Measurements from ENCODE around the gene ATP1A4. TPM values are rescaled to one million over a fixed set of nuclear protein-coding genes. Genes with fewer than 3 reads are reported as not detected.

The ATP1A4 gene
- total RNA-seq, 6 experiments from 2014 or later = not detected

DNA sequence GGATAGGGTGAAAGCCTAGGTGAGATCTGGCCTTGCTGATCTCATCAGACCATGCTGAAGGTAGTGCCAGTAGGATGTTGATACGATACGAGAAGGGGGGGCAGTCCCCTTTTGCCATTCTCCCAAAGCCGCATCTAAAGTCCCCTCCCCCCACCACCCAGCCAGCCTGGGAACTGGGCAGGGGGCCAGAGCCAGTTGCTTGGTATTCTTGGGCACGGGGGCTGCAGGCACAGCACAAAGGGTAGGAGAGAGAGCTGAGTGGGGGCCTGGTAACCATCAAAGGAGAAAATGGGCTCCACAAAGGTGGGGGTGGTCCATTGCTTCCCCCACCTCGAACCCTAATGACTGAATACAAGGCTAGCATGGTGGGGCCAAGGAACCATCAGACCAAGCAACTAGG lies 59.2 kb downstream of the ATP1A4 start:
- peaks cover 63% of the 10 kb centered on the region for H3K36me3 Mint-ChIP-seq (ENCODE audit: low read depth)
- H3K9me3 Mint-ChIP-seq = no peaks in the 10 kb centered on the region
- TF ChIP-seq, protein P1, sequence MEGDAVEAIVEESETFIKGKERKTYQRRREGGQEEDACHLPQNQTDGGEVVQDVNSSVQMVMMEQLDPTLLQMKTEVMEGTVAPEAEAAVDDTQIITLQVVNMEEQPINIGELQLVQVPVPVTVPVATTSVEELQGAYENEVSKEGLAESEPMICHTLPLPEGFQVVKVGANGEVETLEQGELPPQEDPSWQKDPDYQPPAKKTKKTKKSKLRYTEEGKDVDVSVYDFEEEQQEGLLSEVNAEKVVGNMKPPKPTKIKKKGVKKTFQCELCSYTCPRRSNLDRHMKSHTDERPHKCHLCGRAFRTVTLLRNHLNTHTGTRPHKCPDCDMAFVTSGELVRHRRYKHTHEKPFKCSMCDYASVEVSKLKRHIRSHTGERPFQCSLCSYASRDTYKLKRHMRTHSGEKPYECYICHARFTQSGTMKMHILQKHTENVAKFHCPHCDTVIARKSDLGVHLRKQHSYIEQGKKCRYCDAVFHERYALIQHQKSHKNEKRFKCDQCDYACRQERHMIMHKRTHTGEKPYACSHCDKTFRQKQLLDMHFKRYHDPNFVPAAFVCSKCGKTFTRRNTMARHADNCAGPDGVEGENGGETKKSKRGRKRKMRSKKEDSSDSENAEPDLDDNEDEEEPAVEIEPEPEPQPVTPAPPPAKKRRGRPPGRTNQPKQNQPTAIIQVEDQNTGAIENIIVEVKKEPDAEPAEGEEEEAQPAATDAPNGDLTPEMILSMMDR (IDR thresholded peaks at IDR 0.05) = no peak
- H3K4me1 Mint-ChIP-seq (ENCODE audit: low read depth) = peaks cover 78% of the 10 kb centered on the region
- H3K27ac Mint-ChIP-seq = peak overlapping the region; percentile 90
- no peak overlapping the region for H3K4me3 Mint-ChIP-seq
- H3K27me3 Mint-ChIP-seq (ENCODE audit: insufficient read depth) = peaks cover 13% of the 10 kb centered on the region; the same call in 1 of the 2 replicates
- no peak for DNase-seq

DNA sequence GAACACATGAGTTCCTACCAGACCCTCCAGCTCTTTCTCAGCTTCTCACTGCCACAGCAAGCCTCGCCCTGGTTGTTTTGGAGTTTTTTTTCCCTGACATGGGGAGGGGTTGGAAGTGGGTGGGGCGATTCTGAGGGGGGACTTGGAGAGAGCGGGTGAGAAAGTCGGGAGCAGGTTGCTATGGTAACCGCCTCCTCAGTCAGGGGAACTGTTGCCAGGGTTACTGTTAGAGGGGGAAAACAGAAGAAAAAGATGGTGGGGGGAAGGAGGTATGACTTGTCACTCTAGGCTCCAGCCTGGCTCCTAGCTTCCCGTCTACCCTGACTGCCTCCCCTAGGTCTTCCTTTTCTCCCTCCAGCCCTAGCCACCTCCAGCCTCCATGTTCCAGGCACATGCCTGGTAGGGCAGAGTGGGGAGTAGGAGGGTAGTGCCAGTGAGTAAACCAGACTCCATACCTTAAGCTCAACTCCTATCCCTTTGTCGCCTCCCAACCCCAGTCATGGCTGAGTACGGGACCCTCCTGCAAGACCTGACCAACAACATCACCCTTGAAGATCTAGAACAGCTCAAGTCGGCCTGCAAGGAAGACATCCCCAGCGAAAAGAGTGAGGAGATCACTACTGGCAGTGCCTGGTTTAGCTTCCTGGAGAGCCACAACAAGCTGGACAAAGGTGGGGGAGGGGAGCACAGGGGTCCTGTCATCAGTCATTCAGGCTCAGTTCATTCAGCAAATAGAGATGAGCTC lies 59.8 kb downstream of the ATP1A4 start:
- Mint-ChIP-seq H3K4me1 (ENCODE audit: low read depth) (peaks cover 83% of the 10 kb centered on the region), H3K9me3 (no peaks in the 10 kb centered on the region), H3K4me3 (no peak overlapping the region), H3K36me3 (ENCODE audit: low read depth) (peaks cover 69% of the 10 kb centered on the region), H3K27ac (peak overlapping the region; percentile 90), H3K27me3 (ENCODE audit: insufficient read depth) (peaks cover 10% of the 10 kb centered on the region; the same call in 1 of the 2 replicates)
- TF ChIP-seq, protein P1 (IDR thresholded peaks at IDR 0.05) = no peak
- DNase-seq = no peak

DNA sequence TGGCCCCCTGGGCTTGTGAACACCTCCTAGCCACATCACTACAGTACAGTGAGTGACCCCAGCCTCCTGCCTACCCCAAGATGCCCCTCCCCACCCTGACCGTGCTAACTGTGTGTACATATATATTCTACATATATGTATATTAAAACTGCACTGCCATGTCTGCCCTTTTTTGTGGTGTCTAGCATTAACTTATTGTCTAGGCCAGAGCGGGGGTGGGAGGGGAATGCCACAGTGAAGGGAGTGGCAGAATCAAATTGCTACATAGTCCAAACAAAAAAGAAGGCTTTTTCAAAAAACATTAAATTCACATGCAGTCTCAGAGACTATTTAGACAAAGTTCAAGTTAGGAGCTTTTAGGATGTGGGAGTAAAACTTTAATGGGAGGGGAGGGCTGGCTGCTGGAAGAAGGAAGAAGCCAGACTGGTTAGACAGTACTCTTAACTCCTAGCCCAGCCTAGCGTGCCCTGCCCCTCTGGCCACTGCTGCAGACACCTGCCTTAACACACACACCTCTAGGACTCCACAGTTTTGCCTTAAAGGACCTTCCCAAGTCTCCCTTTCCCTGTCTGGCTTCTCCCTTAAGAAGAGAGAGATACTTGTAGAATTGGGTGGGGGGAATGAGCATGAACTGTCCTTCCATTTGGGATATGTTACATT lies 63.2 kb downstream of the ATP1A4 start:
- Mint-ChIP-seq H3K9me3 (no peaks in the 10 kb centered on the region), H3K4me3 (no peak overlapping the region), H3K4me1 (ENCODE audit: low read depth) (peaks cover 83% of the 10 kb centered on the region), H3K36me3 (ENCODE audit: low read depth) (peaks cover 49% of the 10 kb centered on the region), H3K27me3 (ENCODE audit: insufficient read depth) (peaks cover 10% of the 10 kb centered on the region), H3K27ac (peak overlapping the region; percentile 79)
- TF ChIP-seq, protein P1 (IDR thresholded peaks at IDR 0.05) = no peak
- no peak for DNase-seq

DNA sequence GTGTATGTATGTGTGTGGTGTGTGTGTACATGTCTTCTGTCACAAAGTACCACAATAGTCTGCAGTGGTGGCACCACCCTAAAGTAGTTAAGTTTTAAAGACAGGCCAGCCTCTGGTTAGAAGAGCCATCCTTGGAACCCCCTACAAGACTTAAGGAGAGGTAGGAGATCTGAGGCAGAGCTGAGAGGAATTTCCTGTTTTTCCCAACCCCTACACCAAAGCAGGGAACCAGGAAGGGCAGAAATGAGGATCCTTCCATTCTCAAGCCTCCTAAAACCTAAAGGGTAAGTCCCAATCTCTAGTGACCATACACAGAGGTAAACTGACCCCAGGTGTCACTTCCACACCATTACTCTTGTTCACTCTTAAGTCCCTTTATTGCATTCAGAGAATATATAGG lies 64.9 kb downstream of the ATP1A4 start:
- Mint-ChIP-seq H3K4me3 (no peak overlapping the region), H3K27ac (peak overlapping the region; percentile 79), H3K9me3 (no peaks in the 10 kb centered on the region), H3K36me3 (ENCODE audit: low read depth) (peaks cover 51% of the 10 kb centered on the region), H3K4me1 (ENCODE audit: low read depth) (peaks cover 74% of the 10 kb centered on the region), H3K27me3 (ENCODE audit: insufficient read depth) (peaks cover 7% of the 10 kb centered on the region)
- TF ChIP-seq, protein P1 (IDR thresholded peaks at IDR 0.05) = no peak
- no peak for DNase-seq

DNA sequence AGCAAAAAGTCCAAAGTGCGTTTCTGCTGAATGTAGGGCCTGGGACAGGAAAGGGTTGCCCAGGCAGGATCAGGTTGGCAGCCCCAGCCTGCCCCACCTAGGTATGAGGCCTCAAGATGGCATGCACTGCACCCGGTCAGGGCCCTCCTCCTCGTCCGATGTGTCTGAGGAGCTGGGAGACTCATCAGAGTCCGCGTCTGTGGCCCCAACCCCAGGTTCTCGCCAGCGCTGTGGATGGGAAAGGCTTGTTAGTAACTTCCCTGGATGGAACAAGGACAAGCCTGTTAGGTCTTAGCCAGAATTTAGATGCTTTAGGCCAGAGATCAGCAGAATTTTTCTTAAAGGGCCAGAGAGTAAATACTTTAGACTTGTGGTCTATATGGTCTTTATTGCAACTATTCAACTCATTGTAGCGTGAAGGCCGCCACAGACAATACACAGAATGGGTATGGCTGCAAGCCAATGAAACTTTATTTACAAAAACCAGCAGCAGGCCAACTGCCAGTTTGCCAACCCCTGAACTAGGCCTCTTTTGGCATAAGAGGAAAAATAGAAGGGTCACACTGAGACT lies 66.2 kb downstream of the ATP1A4 start:
- Mint-ChIP-seq H3K4me1 (ENCODE audit: low read depth) (peaks cover 70% of the 10 kb centered on the region), H3K4me3 (no peak overlapping the region), H3K36me3 (ENCODE audit: low read depth) (peaks cover 40% of the 10 kb centered on the region), H3K27me3 (ENCODE audit: insufficient read depth) (peaks cover 5% of the 10 kb centered on the region), H3K9me3 (no peaks in the 10 kb centered on the region), H3K27ac (peak overlapping the region; percentile 90)
- TF ChIP-seq, protein P1 (IDR thresholded peaks at IDR 0.05) = no peak
- no peak for DNase-seq
